Fibroblast of mammary gland (primary cell): ENCODE measurements around the gene ACACA.
A peak's percentile ranks its signal among the peaks of the same experiment; 100 is the strongest.

ENCODE experiments used
- DNase-seq: peaks from one replicate; pipeline ENCODE4 v3.0.0-alpha.2; 2010; ENCODE audit warnings: low read depth
- H3K4me3 ChIP-seq: 2 replicates; pipeline ENCODE4 v1.5.1; 2011; ENCODE audit warnings: low read depth, mild to moderate bottlenecking, low read length, moderate library complexity; ENCODE audit not compliant: control insufficient read depth
- CTCF ChIP-seq: conservative IDR thresholded peaks from 2 replicates; pipeline ENCODE4 v1.5.1; 2011; ENCODE audit warnings: low read depth, low read length, inconsistent platforms; ENCODE audit not compliant: control insufficient read depth, insufficient read depth

ACACA gene

DNA sequence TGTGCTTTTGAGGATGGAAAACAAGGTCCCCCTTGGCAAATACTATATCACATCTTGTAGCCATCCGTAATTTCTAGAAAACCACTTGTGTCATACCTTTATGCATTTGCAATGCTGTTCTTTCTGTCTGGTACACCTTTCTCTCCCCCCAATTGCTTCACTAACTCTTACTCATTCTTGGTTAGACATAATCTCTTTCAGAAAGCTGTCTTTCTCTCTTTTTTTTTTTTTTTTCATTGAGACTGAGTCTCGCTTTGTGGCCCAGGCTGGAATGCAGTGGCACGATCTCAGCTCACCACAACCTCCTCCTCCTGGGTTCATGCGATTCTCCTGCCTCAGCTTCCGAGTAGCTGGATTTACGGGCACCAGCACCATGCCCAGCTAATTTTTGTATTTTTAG is 125.8 kb downstream of the ACACA start:
- no peak overlapping the region for H3K4me3 ChIP-seq
- TF ChIP-seq CTCF: no peak
- DNase-seq: no peak

DNA sequence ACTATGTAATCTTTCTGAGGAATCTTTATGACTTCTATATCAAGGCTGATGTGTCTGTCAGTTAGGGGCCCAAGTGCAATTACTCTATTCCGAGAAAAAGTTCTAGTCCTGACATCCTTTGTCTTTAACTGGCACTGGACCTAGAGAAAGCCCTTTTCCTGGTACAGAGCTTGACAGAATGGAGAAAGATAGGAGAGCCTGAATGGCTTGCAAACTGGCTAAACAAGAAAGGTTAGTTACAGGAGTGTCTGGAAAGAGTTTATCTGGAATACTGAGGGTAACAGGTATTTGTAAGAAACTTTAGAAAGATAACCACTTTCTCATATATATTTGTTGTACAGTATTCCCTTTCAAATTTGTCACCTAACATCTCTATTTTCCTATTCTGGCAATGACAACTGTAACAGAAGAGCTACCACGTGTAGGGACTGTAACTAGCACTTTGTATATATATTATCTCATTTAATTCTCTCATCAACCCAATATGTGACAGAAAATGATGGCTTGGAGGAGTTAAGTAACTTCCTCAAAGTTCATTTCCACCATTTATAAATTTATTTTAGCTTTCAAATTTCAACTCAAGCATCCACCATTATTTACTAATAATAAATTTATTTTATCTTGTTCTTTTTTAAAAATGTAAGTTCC is 128.3 kb downstream of the ACACA start:
- DNase-seq: no peak
- no peak overlapping the region for H3K4me3 ChIP-seq
- no peak for TF ChIP-seq CTCF

- DNase-seq: no peak
- H3K4me3 ChIP-seq: no peak overlapping the region
- no peak for TF ChIP-seq CTCF
These were observed 130.2 kb downstream of the ACACA start for GRCh38 chr17:37276475-37276874.

GRCh38 chr17:37274461-37274860 is 132.2 kb downstream of the ACACA start:
- no peak for TF ChIP-seq CTCF
- no peak for DNase-seq
- H3K4me3 ChIP-seq: no peak overlapping the region

- TF ChIP-seq CTCF: no peak
- H3K4me3 ChIP-seq: no peak overlapping the region
- peak; percentile 53 for DNase-seq
These were observed 133.1 kb downstream of the ACACA start for GRCh38 chr17:37273409-37274051.

- no peak for DNase-seq
- H3K4me3 ChIP-seq: no peak overlapping the region
- no peak for TF ChIP-seq CTCF
These were observed 141.0 kb downstream of the ACACA start for GRCh38 chr17:37265446-37266173.
